K562 (cell line): ENCODE data around the gene PRICKLE3. TPM values are rescaled to one million over a fixed set of nuclear protein-coding genes. Genes with fewer than 3 reads are reported as not detected.

Experiments
- ATAC-seq: fragments of 200-7000 bp; cut with Tn5 transposase; 3 replicates; pipeline ENCODE4 v1.9.1; 2020; ENCODE audit warnings: moderate library complexity
- BruUV-seq: library from RNA; stranded (reverse); fragments of 400-500 nt; replicated peaks from 2 replicates; lab custom pipeline; 2021; lab: Mats Ljungman, UMichigan
- CTCF ChIA-PET: fragments of 300-600 bp; formaldehyde crosslinking; extraction: SDS; loops from one replicate; lab custom pipeline; 2021; ENCODE audit warnings: low intra/inter-chr PET ratio; lab: Yijun Ruan, JAX
- POLR2A ChIA-PET: fragments of 300-600, 350-650 bp; sonication (Branson Sonifier 250); formaldehyde crosslinking; extraction: SDS; loops from one replicate; lab custom pipeline; 2021; ENCODE audit warnings: antibody characterized with exemption, inconsistent platforms; lab: Yijun Ruan, JAX
- DNase-seq, 4 experiments: peaks; one replicate each; pipeline versions ENCODE4 v3.0.0 to v3.0.0-alpha.2; 2011 to 2018; ENCODE audit warnings: low spot score in 3 of 4, mixed read lengths in 3 of 4; ENCODE audit errors: extremely low read depth in 1 of 4
- FAIRE-seq: peaks from 2 replicates; lab custom pipeline; 2011; peaks lifted over from hg19 to GRCh38; lab: Jason Lieb, UNC
- H2AFZ ChIP-seq: 2 replicates; pipeline ENCODE4 v1.6.0; 2011; ENCODE audit warnings: low read depth, low read length, control low read depth, inconsistent platforms
- H3K27ac ChIP-seq: fragments of 200-600 bp; 3 replicates; pipeline ENCODE4 v1.8.0; 2011; ENCODE audit warnings: low read depth, mild to moderate bottlenecking, control low read depth, inconsistent platforms, low read length, moderate library complexity, mixed read lengths; ENCODE audit errors: extremely low read depth
- H3K27me3 ChIP-seq, 2 experiments: fragments of 300-600 bp in 1 of 2; 2 replicates in 1 of 2; 3 replicates in 1 of 2; pipeline versions ENCODE4 v1.6.0 to v1.8.0; 2011; ENCODE audit warnings: inconsistent platforms in 2 of 2, low read length in 2 of 2, mild to moderate bottlenecking in 1 of 2, mixed read lengths in 1 of 2, moderate library complexity in 1 of 2; ENCODE audit not compliant: control insufficient read depth in 2 of 2, insufficient read depth in 2 of 2
- H3K36me3 ChIP-seq: fragments of 300-600 bp; 3 replicates; pipeline ENCODE4 v1.8.0; 2011; ENCODE audit warnings: mild to moderate bottlenecking, low read length, inconsistent platforms; ENCODE audit not compliant: control insufficient read depth, insufficient read depth
- H3K4me1 ChIP-seq, 2 experiments: fragments of 200-600 bp in 1 of 2; replicated peaks in 1 of 2; 2 replicates in 1 of 2; 3 replicates in 1 of 2; pipeline versions ENCODE4 v1.5.1 to v1.8.0; 2011; ENCODE audit warnings: inconsistent platforms in 2 of 2, low read length in 2 of 2, mild to moderate bottlenecking in 1 of 2, mixed read lengths in 1 of 2, moderate library complexity in 1 of 2; ENCODE audit not compliant: control insufficient read depth in 2 of 2, insufficient read depth in 2 of 2
- H3K4me2 ChIP-seq: 2 replicates; pipeline ENCODE4 v1.6.1; 2011; ENCODE audit warnings: low read length, control low read depth, inconsistent platforms, mixed read lengths; ENCODE audit not compliant: insufficient read depth
- H3K4me3 ChIP-seq: fragments of 200-600 bp; sonication (generic), shearing (Covaris generic); 2 replicates; pipeline ENCODE4 v1.5.1; 2016; ENCODE audit warnings: control low read depth, inconsistent platforms
- H3K79me2 ChIP-seq: fragments of 200-600 bp; 3 replicates; pipeline ENCODE4 v1.8.0; 2011; ENCODE audit warnings: low read length, inconsistent platforms; ENCODE audit not compliant: control insufficient read depth, insufficient read depth
- H3K9ac ChIP-seq, 2 experiments: 2 replicates each; pipeline versions ENCODE4 v1.6.0 to v1.6.1; 2011; ENCODE audit warnings: low read depth in 2 of 2, low read length in 2 of 2, control low read depth in 1 of 2, inconsistent platforms in 1 of 2, mild to moderate bottlenecking in 1 of 2, mixed read lengths in 1 of 2; ENCODE audit not compliant: insufficient read depth in 1 of 2
- H3K9me1 ChIP-seq: one replicate; pipeline ENCODE4 v1.6.0; 2011; ENCODE audit warnings: inconsistent platforms, mild to moderate bottlenecking, low read length, moderate library complexity; ENCODE audit not compliant: control insufficient read depth, insufficient read depth
- H3K9me3 ChIP-seq: replicated peaks from 2 replicates; pipeline ENCODE4 v1.5.1; 2011; ENCODE audit warnings: low read depth, low read length, inconsistent platforms; ENCODE audit not compliant: control insufficient read depth, insufficient read depth
- H4K20me1 ChIP-seq: replicated peaks from 2 replicates; pipeline ENCODE4 v1.6.1; 2011; ENCODE audit warnings: low read length, inconsistent platforms, mixed read lengths; ENCODE audit not compliant: control insufficient read depth, insufficient read depth
- CBX2 ChIP-seq: fragments of 200-600 bp; sonication (generic); IDR thresholded peaks from one replicate; pipeline ENCODE4 v1.6.1; 2012; ENCODE audit warnings: mild to moderate bottlenecking, low read length, inconsistent platforms; ENCODE audit not compliant: insufficient read depth, poor library complexity, severe bottlenecking
- FOXA3 ChIP-seq, 2 experiments: fragments of 450-650 bp in 1 of 2; sonication (generic) in 1 of 2; formaldehyde crosslinking; IDR thresholded peaks in 1 of 2; conservative IDR thresholded peaks in 1 of 2; 2 replicates each; pipeline versions ENCODE4 v1.4.0 to v1.8.0; 2020 to 2022; ENCODE audit warnings: mild to moderate bottlenecking in 2 of 2, missing genetic modification reagents in 1 of 2
- RBFOX2 ChIP-seq: fragments of 200-400 bp; formaldehyde crosslinking; IDR thresholded peaks from 2 replicates; pipeline ENCODE4 v1.6.1; 2017; ENCODE audit warnings: low read depth, mild to moderate bottlenecking, low read length, moderate library complexity
- WGBS: fragments of 100-300 bp; shearing (Covaris generic); methylation state at CpG from one replicate; pipeline ENCODE4 v1.1.6; 2016; ENCODE audit warnings: low coverage, mixed read lengths; ENCODE audit not compliant: insufficient coverage; ENCODE audit errors: missing lambda C conversion rate; 5-methylcytosine and 5-hydroxymethylcytosine counted together
- in situ Hi-C: fragments of 300-500 bp; cut with MboI; formaldehyde crosslinking; loops from 4 replicates; pipeline ENCODE4 v1.15.0; 2018; ENCODE audit warnings: inconsistent platforms, mixed read lengths
- intact Hi-C: fragments of 100-400 bp; cut with micrococcal nuclease; formaldehyde crosslinking; loops from 2 replicates; pipeline ENCODE4 v1.14.2; 2022
- polyA plus RNA-seq, 8 experiments: library from polyadenylated mRNA; depleted of rRNA in 4 of 8; stranded (reverse) in 5 of 8; unstranded in 3 of 8; fragments of >200 nt; fragmentation: Nextera tagmentation in 2 of 8; fragmentation: Illumina TruSeq in 1 of 8; extraction: Ambion mirVana in 2 of 8; extraction: Trizol in 1 of 8; gene quantifications; 2 replicates each; pipeline versions ENCODE4 v1.2.1 to v1.2.3, GENCODE V29; 2011 to 2014; ENCODE audit warnings: inconsistent platforms in 1 of 8, missing spikeins in 1 of 8
- total RNA-seq, 7 experiments: library from RNA; depleted of rRNA in 6 of 7; stranded (reverse); fragments of >200 nt in 6 of 7; fragmentation: Illumina TruSeq in 2 of 7; extraction: Trizol in 2 of 7; gene quantifications; 2 replicates each; pipeline versions ENCODE4 v1.2.1 to v1.2.3, GENCODE V29; 2011 to 2021; ENCODE audit warnings: low replicate concordance in 1 of 7
- TF ChIP-seq, protein P1 (sequence below), 2 experiments: fragments of 450-650 bp in 1 of 2; sonication (generic) in 1 of 2; formaldehyde crosslinking in 1 of 2; IDR thresholded peaks in 1 of 2; conservative IDR thresholded peaks in 1 of 2; 2 replicates each; pipeline versions ENCODE4 v1.6.1 to v1.8.1; 2016 to 2023; ENCODE audit warnings: mild to moderate bottlenecking in 2 of 2, moderate library complexity in 2 of 2, inconsistent platforms in 1 of 2, missing genetic modification reagents in 1 of 2
- TF ChIP-seq, protein P2 (sequence below): sonication (generic); formaldehyde crosslinking; IDR thresholded peaks from 2 replicates; pipeline ENCODE4 v1.8.1; 2023; ENCODE audit warnings: mild to moderate bottlenecking, missing genetic modification reagents

Gene PRICKLE3
- total and polyA plus RNA-seq, 9 of the 15 experiments (the other 6 are each of a cell fraction or from before 2014, with no cell fraction given), result 1.1 to 44.3 (median 14.0) TPM

DNA sequence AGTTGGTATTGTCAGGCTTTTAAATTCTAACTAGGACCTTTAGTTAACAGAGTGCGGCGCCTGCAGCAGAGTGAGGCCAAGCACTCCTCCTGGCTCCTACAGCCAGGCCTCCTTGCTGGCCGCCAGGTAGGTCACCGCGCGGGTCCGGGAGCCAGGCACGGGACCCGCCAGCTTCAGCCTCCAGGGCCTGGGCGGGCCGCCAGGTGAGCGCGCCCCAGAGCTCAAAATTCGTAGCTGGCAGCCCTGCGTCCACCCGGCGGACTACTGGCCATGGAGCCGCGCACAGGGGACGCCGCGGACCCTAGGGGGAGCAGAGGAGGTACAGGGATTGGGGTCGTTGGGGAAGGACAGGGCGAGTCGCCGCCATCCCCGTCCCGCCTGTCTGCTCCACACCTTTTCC lies 23.6 kb downstream of the PRICKLE3 start, which contains the start of gene MAGIX:
MAGIX (plus strand) TSS at position 139 of the 400 bp plus-strand sequence; CDS start at position 271, 132 bp downstream.
- CTCF ChIA-PET, result no interaction called here
- WGBS, result 90% methylated on average over 2 of the region's 28 CpGs
- in situ Hi-C loops, result no loop called here

More for the DNA sequence above, 23.6 kb downstream of the PRICKLE3 start, which contains the start of gene MAGIX:
- Histone ChIP-seq H3K27ac (peak within 1 kb of the TSS; percentile 85), H3K9me3 (no peaks in the 10 kb centered on the region), H3K79me2 (peaks cover 12% of the 10 kb centered on the region; the same call in 1 of the 3 replicates), H3K4me1 (peaks cover 34 to 55% of the 10 kb centered on the region in 2 experiments), H3K4me2 (peak within 1 kb of the TSS; percentile 60), H3K9me1 (no peaks in the 10 kb centered on the region), H3K36me3 (no peaks in the 10 kb centered on the region), H3K4me3 (0 out of 2 replicates have a peak within 1 kb of the TSS, but pooled peaks have one; percentile 16), H3K27me3 (no peaks in the 10 kb centered on the region), H3K9ac (peak within 1 kb of the TSS; percentile 61 to 81)
- ATAC-seq (no peak), DNase-seq (peak in 2 of 4 experiments; percentile 16 to 31), FAIRE-seq (no peak)
- intact Hi-C loops, result no loop called here
- no TSS peak for BruUV-seq
- POLR2A ChIA-PET, result no interaction called here
- TF ChIP-seq, protein P1, sequence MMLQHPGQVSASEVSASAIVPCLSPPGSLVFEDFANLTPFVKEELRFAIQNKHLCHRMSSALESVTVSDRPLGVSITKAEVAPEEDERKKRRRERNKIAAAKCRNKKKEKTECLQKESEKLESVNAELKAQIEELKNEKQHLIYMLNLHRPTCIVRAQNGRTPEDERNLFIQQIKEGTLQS (IDR thresholded peaks at IDR 0.05), result peak; percentile 48
- TF ChIP-seq, protein P1 (CRISPR knock-in tag; conservative IDR thresholded peaks at IDR 0.05), result no peak
- TF ChIP-seq CBX2 (no peak), FOXA3 (CRISPR knock-in tag; conservative IDR thresholded peaks at IDR 0.05 in 1 of 2, IDR thresholded peaks at IDR 0.05 in 1 of 2) (no peak), RBFOX2 (peak; percentile 26; the same call in 1 of the 2 replicates)
- TF ChIP-seq, protein P2, sequence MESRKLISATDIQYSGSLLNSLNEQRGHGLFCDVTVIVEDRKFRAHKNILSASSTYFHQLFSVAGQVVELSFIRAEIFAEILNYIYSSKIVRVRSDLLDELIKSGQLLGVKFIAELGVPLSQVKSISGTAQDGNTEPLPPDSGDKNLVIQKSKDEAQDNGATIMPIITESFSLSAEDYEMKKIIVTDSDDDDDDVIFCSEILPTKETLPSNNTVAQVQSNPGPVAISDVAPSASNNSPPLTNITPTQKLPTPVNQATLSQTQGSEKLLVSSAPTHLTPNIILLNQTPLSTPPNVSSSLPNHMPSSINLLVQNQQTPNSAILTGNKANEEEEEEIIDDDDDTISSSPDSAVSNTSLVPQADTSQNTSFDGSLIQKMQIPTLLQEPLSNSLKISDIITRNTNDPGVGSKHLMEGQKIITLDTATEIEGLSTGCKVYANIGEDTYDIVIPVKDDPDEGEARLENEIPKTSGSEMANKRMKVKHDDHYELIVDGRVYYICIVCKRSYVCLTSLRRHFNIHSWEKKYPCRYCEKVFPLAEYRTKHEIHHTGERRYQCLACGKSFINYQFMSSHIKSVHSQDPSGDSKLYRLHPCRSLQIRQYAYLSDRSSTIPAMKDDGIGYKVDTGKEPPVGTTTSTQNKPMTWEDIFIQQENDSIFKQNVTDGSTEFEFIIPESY (CRISPR knock-in tag), result peak; percentile 98
- TF ChIP-seq, all 486 proteins: peak for 3
- H2AFZ ChIP-seq, result peak within 1 kb of the TSS; percentile 86
- no peaks in the 10 kb centered on the region for H4K20me1 ChIP-seq
